ENCODE data around the gene TBC1D9B. TPM values are rescaled to one million over a fixed set of nuclear protein-coding genes. Genes with fewer than 3 reads are reported as not detected.

TBC1D9B gene
- total and polyA plus RNA-seq, 2 of the 13 experiments (the other 11 are each of a cell fraction or from before 2014, with no cell fraction given), result 35.0 to 50.0 TPM

- TF ChIP-seq DRAP1 (CRISPR knock-in tag; IDR thresholded peaks at IDR 0.05), result peak; percentile 98
- TF ChIP-seq ZNF879 (CRISPR knock-in tag; IDR thresholded peaks at IDR 0.05), result no peak; the same call in 1 of the 2 replicates
- no peak for TF ChIP-seq THYN1 (CRISPR knock-in tag; IDR thresholded peaks at IDR 0.05; ENCODE audit: borderline replicate concordance, low read depth)
- no peak for TF ChIP-seq ZNF503 (CRISPR knock-in tag; IDR thresholded peaks at IDR 0.05)
- peak; percentile 96 for TF ChIP-seq KDM2A (CRISPR knock-in tag; IDR thresholded peaks at IDR 0.05; ENCODE audit: borderline replicate concordance, low read depth)
- TF ChIP-seq RBFOX2 (IDR thresholded peaks at IDR 0.05; ENCODE audit: low read depth, low read length), result peak; percentile 95
- peak; percentile 9; the same call in 1 of the 2 replicates for TF ChIP-seq CHCHD3 (CRISPR knock-in tag; IDR thresholded peaks at IDR 0.05)
- TF ChIP-seq MYNN (CRISPR knock-in tag; IDR thresholded peaks at IDR 0.05; ENCODE audit: low read depth), result no peak
- TF ChIP-seq TEAD2 (CRISPR knock-in tag; IDR thresholded peaks at IDR 0.05), result no peak
- no peak for TF ChIP-seq ELF4 (CRISPR knock-in tag; IDR thresholded peaks at IDR 0.05; ENCODE audit: borderline replicate concordance)
- TF ChIP-seq KLF13 (CRISPR knock-in tag; IDR thresholded peaks at IDR 0.05), result no peak
- TF ChIP-seq SPEN (CRISPR knock-in tag; IDR thresholded peaks at IDR 0.05; ENCODE audit: low read depth), result peak; percentile 74
- no peak for TF ChIP-seq ZNF598 (CRISPR knock-in tag; IDR thresholded peaks at IDR 0.05; ENCODE audit: borderline replicate concordance)
- no peak for TF ChIP-seq MYPOP (CRISPR knock-in tag; IDR thresholded peaks at IDR 0.05)
- no peak for TF ChIP-seq SP140L (CRISPR knock-in tag; IDR thresholded peaks at IDR 0.05; ENCODE audit: borderline replicate concordance)
- TF ChIP-seq KLF9 (CRISPR knock-in tag; IDR thresholded peaks at IDR 0.05; ENCODE audit: low read depth), result 0 out of 2 replicates have a peak, but pooled peaks have one; percentile 41
- TF ChIP-seq ZHX2 (IDR thresholded peaks at IDR 0.05; ENCODE audit: low read depth), result no peak
- TF ChIP-seq ZHX2 (CRISPR knock-in tag; IDR thresholded peaks at IDR 0.05; ENCODE audit: borderline replicate concordance), result no peak
- no peak for TF ChIP-seq BRD4 (CRISPR knock-in tag; IDR thresholded peaks at IDR 0.05)
- no peak for TF ChIP-seq DPF2 (CRISPR knock-in tag; IDR thresholded peaks at IDR 0.05; ENCODE audit: borderline replicate concordance, low read depth)
- no peak for TF ChIP-seq ZNF569 (CRISPR knock-in tag; IDR thresholded peaks at IDR 0.05; ENCODE audit: borderline replicate concordance)
Observed at GRCh38 chr5:179820483-179821297, 87.0 kb downstream of the TBC1D9B start, which contains the start of gene SQSTM1 (continued).

All from HepG2 (cell line).